HepG2 (cell line): ENCODE measurements around the gene PRKN. TPM values are rescaled to one million over a fixed set of nuclear protein-coding genes. Genes with fewer than 3 reads are reported as not detected.

Experiments
- ATAC-seq: fragments of 200-7000 bp; cut with Tn5 transposase; 3 replicates; pipeline ENCODE4 v1.9.1; 2020; ENCODE audit warnings: mild to moderate bottlenecking, moderate library complexity
- BruUV-seq: library from RNA; stranded (reverse); fragments of 400-500 nt; replicated peaks from 2 replicates; lab custom pipeline; 2021; lab: Mats Ljungman, UMichigan
- CTCF ChIA-PET: fragments of 300-600 bp; formaldehyde crosslinking; extraction: SDS; loops from one replicate; lab custom pipeline; 2021; ENCODE audit warnings: low total read pairs, inconsistent platforms, low intra/inter-chr PET ratio; lab: Yijun Ruan, JAX
- POLR2A ChIA-PET: fragments of 350-600 bp; sonication (Branson Sonifier 250); formaldehyde crosslinking; loops from one replicate; lab custom pipeline; 2020; ENCODE audit warnings: antibody characterized with exemption, inconsistent platforms; lab: Yijun Ruan, JAX
- DNase-seq: peaks from one replicate; pipeline ENCODE4 v3.0.0-alpha.2; 2015; ENCODE audit warnings: low spot score
- FAIRE-seq: peaks from 3 replicates; lab custom pipeline; 2011; peaks lifted over from hg19 to GRCh38; lab: Jason Lieb, UNC
- H2AFZ ChIP-seq: one replicate; pipeline ENCODE4 v1.6.1; 2011; ENCODE audit warnings: low read length, inconsistent platforms
- H3K27ac ChIP-seq: fragments of 300-600 bp; 3 replicates; pipeline ENCODE4 v1.8.0; 2011; ENCODE audit warnings: mixed run types, mild to moderate bottlenecking, mixed read lengths, low read length, inconsistent platforms; ENCODE audit not compliant: insufficient read depth; ENCODE audit errors: extremely low read length
- H3K27me3 ChIP-seq, 2 experiments: fragments of 200-600 bp in 1 of 2; 2 replicates in 1 of 2; 3 replicates in 1 of 2; pipeline versions ENCODE4 v1.6.0 to v1.8.0; 2011; ENCODE audit warnings: low read length in 2 of 2, mild to moderate bottlenecking in 2 of 2, moderate library complexity in 2 of 2, inconsistent platforms in 1 of 2; ENCODE audit not compliant: insufficient read depth in 2 of 2, control insufficient read depth in 1 of 2
- H3K36me3 ChIP-seq, 2 experiments: fragments of 200-600 bp in 1 of 2; replicated peaks in 1 of 2; 2 replicates in 1 of 2; 3 replicates in 1 of 2; pipeline versions ENCODE4 v1.5.1 to v1.8.0; 2011; ENCODE audit warnings: low read length in 2 of 2, inconsistent platforms in 1 of 2; ENCODE audit not compliant: insufficient read depth in 2 of 2, control insufficient read depth in 1 of 2
- H3K4me1 ChIP-seq: 2 replicates; pipeline ENCODE4 v1.5.1; 2012; ENCODE audit warnings: low read length, inconsistent platforms; ENCODE audit not compliant: insufficient read depth
- H3K4me2 ChIP-seq: 2 replicates; pipeline ENCODE4 v1.6.0; 2011; ENCODE audit warnings: low read depth, low read length, inconsistent platforms
- H3K4me3 ChIP-seq, 3 experiments: fragments of 200-600 bp in 1 of 3; sonication (generic), shearing (Covaris generic) in 1 of 3; replicated peaks in 1 of 3; 2 replicates each; pipeline ENCODE4 v1.5.1; 2011 to 2016; ENCODE audit warnings: low read length in 3 of 3, inconsistent platforms in 2 of 3, low read depth in 2 of 3, mild to moderate bottlenecking in 2 of 3, control low read depth in 1 of 3, mixed read lengths in 1 of 3; ENCODE audit not compliant: insufficient read depth in 1 of 3
- H3K79me2 ChIP-seq: one replicate; pipeline ENCODE4 v1.6.1; 2011; ENCODE audit warnings: low read length, inconsistent platforms; ENCODE audit not compliant: insufficient read depth
- H3K9ac ChIP-seq: 2 replicates; pipeline ENCODE4 v1.6.0; 2011; ENCODE audit warnings: mild to moderate bottlenecking, low read depth, low read length, inconsistent platforms; ENCODE audit not compliant: insufficient read depth
- H3K9me3 ChIP-seq: 2 replicates; pipeline ENCODE4 v1.5.1; 2012; ENCODE audit warnings: mild to moderate bottlenecking, low read length
- H4K20me1 ChIP-seq: 2 replicates; pipeline ENCODE4 v1.6.0; 2011; ENCODE audit warnings: inconsistent platforms, mild to moderate bottlenecking, low read length, moderate library complexity; ENCODE audit not compliant: insufficient read depth
- DMTF1 ChIP-seq: sonication (generic); formaldehyde crosslinking; IDR thresholded peaks from 2 replicates; pipeline ENCODE4 v1.4.0; 2020; ENCODE audit warnings: mild to moderate bottlenecking, missing genetic modification reagents
- EEA1 ChIP-seq: sonication (generic); formaldehyde crosslinking; IDR thresholded peaks from 2 replicates; pipeline ENCODE4 v1.5.1; 2020; ENCODE audit warnings: mild to moderate bottlenecking, missing genetic modification reagents, borderline replicate concordance
- HOXA7 ChIP-seq: sonication (generic); formaldehyde crosslinking; IDR thresholded peaks from 2 replicates; pipeline ENCODE4 v1.8.1; 2022; ENCODE audit warnings: mild to moderate bottlenecking, missing genetic modification reagents, moderate library complexity
- KLF12 ChIP-seq: sonication (generic); formaldehyde crosslinking; IDR thresholded peaks from 2 replicates; pipeline ENCODE4 v1.4.0; 2020; ENCODE audit warnings: missing genetic modification reagents, borderline replicate concordance
- KLF15 ChIP-seq: sonication (generic); formaldehyde crosslinking; IDR thresholded peaks from 2 replicates; pipeline ENCODE4 v1.8.1; 2023; ENCODE audit warnings: borderline replicate concordance, mild to moderate bottlenecking, inconsistent platforms, missing genetic modification reagents, mixed read lengths
- ONECUT2 ChIP-seq: sonication (generic); formaldehyde crosslinking; IDR thresholded peaks from 2 replicates; pipeline ENCODE4 v1.4.0; 2020; ENCODE audit warnings: missing genetic modification reagents
- RFXANK ChIP-seq: IDR thresholded peaks from 2 replicates; pipeline ENCODE4 v1.6.1; 2016
- RXRB ChIP-seq: IDR thresholded peaks from 2 replicates; pipeline ENCODE4 v1.6.1; 2016; ENCODE audit warnings: borderline replicate concordance, missing genetic modification reagents, missing compliant biosample characterization
- ZNF180 ChIP-seq: sonication (generic); formaldehyde crosslinking; IDR thresholded peaks from 2 replicates; pipeline ENCODE4 v1.4.0; 2020; ENCODE audit warnings: low read depth, missing genetic modification reagents, borderline replicate concordance
- ZNF331 ChIP-seq: sonication (generic); formaldehyde crosslinking; IDR thresholded peaks from 2 replicates; pipeline ENCODE4 v1.4.0; 2020; ENCODE audit warnings: missing genetic modification reagents
- ZNF776 ChIP-seq: sonication (generic); formaldehyde crosslinking; IDR thresholded peaks from 2 replicates; pipeline ENCODE4 v1.4.0; 2020; ENCODE audit warnings: mild to moderate bottlenecking, missing genetic modification reagents
- WGBS: methylation state at CpG from one replicate; pipeline ENCODE4 v1.1.6; 2017; ENCODE audit warnings: low lambda C conversion rate; 5-methylcytosine and 5-hydroxymethylcytosine counted together
- in situ Hi-C: cut with HindIII; loops from 2 replicates; pipeline ENCODE4 v1.10.0; 2017; ENCODE audit warnings: low pct_unique_long_range_greater_than_20kb; ENCODE audit not compliant: extremely low pct_ligation_motif_present
- intact Hi-C: fragments of 100-400 bp; cut with micrococcal nuclease; formaldehyde crosslinking; loops from one replicate; pipeline ENCODE4 v1.10.0; 2022; ENCODE audit not compliant: unreplicated experiment
- polyA plus RNA-seq, 8 experiments: library from polyadenylated mRNA; depleted of rRNA in 3 of 8; stranded (reverse) in 7 of 8; unstranded in 1 of 8; fragments of >200 nt; fragmentation: Illumina TruSeq in 4 of 8; extraction: Trizol in 4 of 8; gene quantifications; 2 replicates each; pipeline versions ENCODE4 v1.2.1 to v1.2.3, GENCODE V29; 2011 to 2016; ENCODE audit warnings: low read depth in 4 of 8, missing spikeins in 1 of 8, mixed read lengths in 1 of 8; ENCODE audit not compliant: insufficient read depth in 1 of 8
- total RNA-seq, 5 experiments: library from RNA; depleted of rRNA; stranded (reverse); fragments of >200 nt; fragmentation: Illumina TruSeq; extraction: Trizol; gene quantifications; 2 replicates each; pipeline ENCODE4 v1.2.3, GENCODE V29; 2016; ENCODE audit warnings: low read depth in 1 of 5
- TF ChIP-seq, protein P1 (sequence below): sonication (generic); formaldehyde crosslinking; IDR thresholded peaks from 2 replicates; pipeline ENCODE4 v1.5.1; 2020; ENCODE audit warnings: missing genetic modification reagents, mild to moderate bottlenecking, borderline replicate concordance
- TF ChIP-seq, protein P2 (sequence below): sonication (generic); formaldehyde crosslinking; IDR thresholded peaks from 2 replicates; pipeline ENCODE4 v1.4.0; 2020; ENCODE audit warnings: missing genetic modification reagents
- TF ChIP-seq, protein P3 (sequence below): sonication (generic); formaldehyde crosslinking; conservative IDR thresholded peaks from 2 replicates; pipeline ENCODE4 v1.4.0; 2020; ENCODE audit warnings: missing genetic modification reagents
- TF ChIP-seq, protein P4 (sequence below): sonication (generic); formaldehyde crosslinking; IDR thresholded peaks from 2 replicates; pipeline ENCODE4 v1.8.0; 2022; ENCODE audit warnings: missing genetic modification reagents, mild to moderate bottlenecking, borderline replicate concordance

Gene PRKN
- total and polyA plus RNA-seq, 2 of the 13 experiments (the other 11 are each of a cell fraction or from before 2014, with no cell fraction given) = 0.31 to 0.44 TPM

- TF ChIP-seq, protein P1, sequence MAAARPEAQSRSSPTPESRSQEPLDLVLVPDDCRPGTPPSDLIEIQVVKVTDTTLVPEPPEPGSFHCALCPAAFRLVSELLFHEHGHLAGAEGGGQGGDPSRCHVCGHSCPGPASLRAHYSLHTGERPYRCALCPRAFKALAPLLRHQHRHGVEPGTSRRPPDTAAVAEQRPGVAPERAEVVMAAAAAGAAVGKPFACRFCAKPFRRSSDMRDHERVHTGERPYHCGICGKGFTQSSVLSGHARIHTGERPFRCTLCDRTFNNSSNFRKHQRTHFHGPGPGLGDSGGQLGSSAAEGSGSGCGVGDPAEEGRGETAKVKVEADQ (CRISPR knock-in tag) = no peak
- TF ChIP-seq ONECUT2 (CRISPR knock-in tag) (no peak), ZNF331 (no peak), KLF15 (CRISPR knock-in tag) (no peak)
These were observed 899.2 kb downstream of the PRKN start (continued) for GRCh38 chr6:161828355-161828754.

GRCh38 chr6:161826512-161826911 lies 901.1 kb downstream of the PRKN start:
- no peaks in the 10 kb centered on the region for H3K4me1 ChIP-seq
- no peak overlapping the region for H3K4me2 ChIP-seq
- H2AFZ ChIP-seq = no peak overlapping the region
- H4K20me1 ChIP-seq = no peaks in the 10 kb centered on the region
- in situ Hi-C loops = loop anchor here (25.0 kb wide), 1 partner anchor 911 kb away; the partner anchor contains the start of genes PACRG and PRKN
- H3K4me3 ChIP-seq = no peak overlapping the region
- WGBS = 44% methylated on average over 6 of the region's 6 CpGs
- no peaks in the 10 kb centered on the region for H3K9me3 ChIP-seq
- peaks cover 0 to 11% of the 10 kb centered on the region in 2 experiments; a peak in 2 of 5 replicates for H3K27me3 ChIP-seq
- intact Hi-C loops = no loop called here
- no peaks in the 10 kb centered on the region for H3K79me2 ChIP-seq
- H3K36me3 ChIP-seq = no peaks in the 10 kb centered on the region
- ChIA-PET POLR2A (no interaction called here), CTCF (no interaction called here)
- FAIRE-seq (no peak), DNase-seq (no peak), ATAC-seq (no peak)
- no peak overlapping the region for H3K9ac ChIP-seq
- no peak overlapping the region for H3K27ac ChIP-seq
- no TSS peak for BruUV-seq
- no peak for TF ChIP-seq ZNF180 (CRISPR knock-in tag)
- TF ChIP-seq ZNF776 (CRISPR knock-in tag) = no peak
- TF ChIP-seq RFXANK (CRISPR knock-in tag) = no peak
- no peak for TF ChIP-seq DMTF1 (CRISPR knock-in tag)
- TF ChIP-seq, protein P2, sequence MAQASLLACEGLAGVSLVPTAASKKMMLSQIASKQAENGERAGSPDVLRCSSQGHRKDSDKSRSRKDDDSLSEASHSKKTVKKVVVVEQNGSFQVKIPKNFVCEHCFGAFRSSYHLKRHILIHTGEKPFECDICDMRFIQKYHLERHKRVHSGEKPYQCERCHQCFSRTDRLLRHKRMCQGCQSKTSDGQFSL (CRISPR knock-in tag) = no peak
- no peak for TF ChIP-seq HOXA7 (CRISPR knock-in tag)
- no peak for TF ChIP-seq EEA1 (CRISPR knock-in tag)
- TF ChIP-seq RXRB (CRISPR knock-in tag) = no peak
- TF ChIP-seq, protein P3, sequence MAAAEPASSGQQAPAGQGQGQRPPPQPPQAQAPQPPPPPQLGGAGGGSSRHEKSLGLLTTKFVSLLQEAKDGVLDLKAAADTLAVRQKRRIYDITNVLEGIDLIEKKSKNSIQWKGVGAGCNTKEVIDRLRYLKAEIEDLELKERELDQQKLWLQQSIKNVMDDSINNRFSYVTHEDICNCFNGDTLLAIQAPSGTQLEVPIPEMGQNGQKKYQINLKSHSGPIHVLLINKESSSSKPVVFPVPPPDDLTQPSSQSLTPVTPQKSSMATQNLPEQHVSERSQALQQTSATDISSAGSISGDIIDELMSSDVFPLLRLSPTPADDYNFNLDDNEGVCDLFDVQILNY (CRISPR knock-in tag) = no peak
- TF ChIP-seq KLF12 = no peak
- TF ChIP-seq, protein P4, sequence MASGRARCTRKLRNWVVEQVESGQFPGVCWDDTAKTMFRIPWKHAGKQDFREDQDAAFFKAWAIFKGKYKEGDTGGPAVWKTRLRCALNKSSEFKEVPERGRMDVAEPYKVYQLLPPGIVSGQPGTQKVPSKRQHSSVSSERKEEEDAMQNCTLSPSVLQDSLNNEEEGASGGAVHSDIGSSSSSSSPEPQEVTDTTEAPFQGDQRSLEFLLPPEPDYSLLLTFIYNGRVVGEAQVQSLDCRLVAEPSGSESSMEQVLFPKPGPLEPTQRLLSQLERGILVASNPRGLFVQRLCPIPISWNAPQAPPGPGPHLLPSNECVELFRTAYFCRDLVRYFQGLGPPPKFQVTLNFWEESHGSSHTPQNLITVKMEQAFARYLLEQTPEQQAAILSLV (CRISPR knock-in tag) = no peak
